Measurements from ENCODE around the gene DHCR7.
"Not testable (repeated sequence)": the region's sequence is repeated elsewhere in the genome, so short reads cannot be mapped to it uniquely, and the experiment has no call there.

DHCR7 gene

DNA sequence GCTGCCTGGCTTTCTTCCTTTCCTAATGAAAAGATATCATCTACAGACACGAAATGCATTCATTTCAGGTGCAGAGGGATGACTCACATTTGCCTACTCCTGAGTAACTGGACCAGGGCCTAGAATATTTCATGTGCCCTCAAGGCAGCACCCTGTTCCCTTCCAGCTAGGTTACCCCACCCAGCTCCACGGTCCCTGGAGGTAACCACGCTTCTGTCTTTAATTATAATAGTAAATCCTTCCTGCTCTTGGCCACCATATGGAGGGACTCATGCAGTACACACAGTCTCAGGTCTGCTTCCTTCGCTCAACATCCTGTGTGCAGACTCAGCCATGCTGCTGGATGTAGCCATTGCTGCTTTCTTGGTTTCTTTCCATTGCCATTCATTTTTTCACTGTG, 22.3 kb downstream of the DHCR7 start:
- in situ Hi-C loops (cut with MboI; ENCODE audit: low pct_unique_long_range_greater_than_20kb, low sequenced_read_pairs), result no loop called here
- DNase-seq, result no peak

- in situ Hi-C loops (cut with MboI; ENCODE audit: low pct_unique_long_range_greater_than_20kb, low sequenced_read_pairs), result no loop called here
- DNase-seq, result no peak
Measured at GRCh38 chr11:71425409-71425808, 22.8 kb downstream of the DHCR7 start.

GRCh38 chr11:71423181-71423790, 24.9 kb downstream of the DHCR7 start:
- DNase-seq, result no peak
- in situ Hi-C loops (cut with MboI; ENCODE audit: low pct_unique_long_range_greater_than_20kb, low sequenced_read_pairs), result no loop called here

DNA sequence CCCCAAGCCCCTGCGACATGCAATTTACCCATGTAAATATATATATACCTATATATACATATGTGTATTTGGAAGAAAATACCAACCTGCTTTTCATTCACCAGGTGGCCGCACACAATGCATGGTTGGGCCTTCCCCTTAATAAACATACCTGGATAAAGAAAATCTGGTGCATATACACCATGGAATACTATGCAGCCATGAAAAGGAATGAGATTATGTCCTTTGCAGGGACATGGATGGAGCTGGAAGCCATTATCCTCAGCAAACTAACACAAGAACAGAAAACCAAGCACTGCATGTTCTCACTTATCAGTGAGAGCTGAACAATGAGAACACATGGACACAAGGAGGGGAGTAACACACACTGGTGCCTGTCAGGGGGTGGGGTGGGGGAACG, 25.9 kb downstream of the DHCR7 start:
- DNase-seq; in situ Hi-C loops (cut with MboI; ENCODE audit: low pct_unique_long_range_greater_than_20kb, low sequenced_read_pairs): not testable (repeated sequence)

DNA sequence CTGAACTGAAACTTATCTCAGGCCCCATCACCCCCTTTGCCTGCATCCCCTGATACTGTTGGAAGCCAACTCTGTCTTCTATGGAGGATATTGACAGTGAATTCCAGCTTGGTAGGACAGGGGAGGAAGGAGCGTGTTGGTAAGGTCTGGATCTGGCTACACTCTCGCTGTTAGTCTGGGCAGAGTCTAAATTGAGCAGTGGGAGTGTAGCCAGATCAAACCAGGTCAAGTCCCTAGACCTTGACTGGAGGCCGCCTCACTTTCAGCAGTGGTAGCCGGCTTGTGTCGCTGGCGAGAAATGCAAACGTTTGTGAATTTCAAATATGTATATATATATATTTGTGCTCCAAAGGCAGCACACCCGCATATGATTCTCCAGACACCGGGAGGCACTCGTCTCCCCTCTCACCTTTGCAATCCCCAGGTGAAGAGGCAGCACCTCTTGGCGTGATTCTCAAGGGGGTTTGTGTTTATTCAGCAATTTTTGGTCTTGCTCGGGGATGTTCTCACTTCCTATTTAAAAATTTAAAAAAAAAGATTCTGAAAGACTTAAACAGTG, 26.7 kb downstream of the DHCR7 start:
- in situ Hi-C loops (cut with MboI; ENCODE audit: low pct_unique_long_range_greater_than_20kb, low sequenced_read_pairs), result no loop called here
- no peak for DNase-seq

DNA sequence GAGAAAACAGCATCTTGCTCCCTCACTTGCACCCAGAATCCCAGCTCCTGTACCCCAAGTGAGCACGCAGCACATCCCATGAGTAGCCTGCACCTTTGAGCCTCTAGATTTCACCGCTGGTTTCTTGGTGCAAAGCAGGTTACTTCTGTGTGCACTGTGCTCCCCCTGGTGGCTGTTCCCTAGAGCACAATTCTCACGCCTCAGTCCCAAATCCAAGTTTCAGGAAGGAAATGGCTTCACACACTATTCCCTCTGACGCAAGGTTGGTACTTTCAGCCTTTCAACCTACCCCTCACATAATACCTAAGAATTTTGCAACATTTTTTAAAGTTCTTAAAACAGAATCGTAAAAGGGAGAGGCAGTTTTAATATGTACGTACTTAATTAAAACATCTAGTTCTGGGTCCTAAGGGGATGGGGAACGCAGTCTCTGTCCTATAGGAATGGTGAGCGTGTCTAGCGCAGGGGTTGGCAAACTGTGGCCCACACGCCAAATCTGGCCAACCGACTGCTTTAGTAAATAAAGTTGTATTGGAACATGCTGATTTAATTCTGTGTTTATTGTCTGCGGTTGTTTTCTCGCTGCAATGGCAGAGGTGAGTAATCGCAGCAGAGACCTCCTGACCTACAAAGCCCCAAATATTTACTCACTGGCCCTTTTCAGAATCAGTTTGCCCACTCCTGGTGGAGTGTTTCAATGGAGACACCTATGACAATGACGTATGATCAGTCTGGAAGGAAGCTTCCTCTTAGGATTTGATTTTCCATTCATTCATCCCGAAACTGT, 27.5 kb downstream of the DHCR7 start:
- DNase-seq, result peak; percentile 66
- in situ Hi-C loops (cut with MboI; ENCODE audit: low pct_unique_long_range_greater_than_20kb, low sequenced_read_pairs), result no loop called here

DNA sequence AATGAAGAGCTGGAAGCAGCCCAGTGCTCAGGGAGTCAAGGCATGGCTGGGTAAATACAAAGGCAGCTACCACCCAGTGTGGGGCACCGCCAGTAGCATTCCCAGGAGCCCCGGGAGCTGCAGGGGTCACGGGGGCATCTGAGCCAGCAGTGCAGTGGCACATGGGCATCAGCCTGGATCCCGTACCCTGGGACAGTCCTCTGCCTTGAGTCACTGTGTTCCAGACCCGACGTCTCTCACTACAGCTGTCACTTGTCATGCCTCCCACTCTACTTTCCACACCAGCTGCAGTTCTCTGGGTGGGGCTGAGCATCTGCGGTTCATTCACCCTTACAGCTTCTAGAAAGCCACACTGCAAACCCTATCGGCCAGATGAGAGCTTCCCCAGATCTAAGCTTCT, 29.6 kb downstream of the DHCR7 start:
- in situ Hi-C loops (cut with MboI; ENCODE audit: low pct_unique_long_range_greater_than_20kb, low sequenced_read_pairs), result no loop called here
- DNase-seq, result no peak

DNA sequence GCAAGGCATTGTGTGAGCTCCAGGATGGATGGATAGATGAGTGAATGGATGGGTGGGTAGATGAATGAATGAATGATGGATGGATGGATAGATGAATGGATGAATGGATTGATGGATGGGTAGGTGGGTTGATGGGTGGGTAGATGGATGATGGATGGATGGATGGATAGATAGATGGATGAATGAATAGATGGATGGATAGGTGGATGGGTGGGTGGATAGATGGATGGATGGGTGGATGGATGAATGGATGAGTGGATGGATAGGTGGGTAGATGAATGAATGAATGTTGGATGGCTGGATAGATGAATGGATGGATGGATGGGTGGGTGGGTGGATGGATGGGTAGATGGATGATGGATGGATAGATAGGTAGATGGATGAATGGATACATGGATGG, 33.5 kb downstream of the DHCR7 start:
- in situ Hi-C loops (cut with MboI; ENCODE audit: low pct_unique_long_range_greater_than_20kb, low sequenced_read_pairs), result no loop called here
- no peak for DNase-seq

DNA sequence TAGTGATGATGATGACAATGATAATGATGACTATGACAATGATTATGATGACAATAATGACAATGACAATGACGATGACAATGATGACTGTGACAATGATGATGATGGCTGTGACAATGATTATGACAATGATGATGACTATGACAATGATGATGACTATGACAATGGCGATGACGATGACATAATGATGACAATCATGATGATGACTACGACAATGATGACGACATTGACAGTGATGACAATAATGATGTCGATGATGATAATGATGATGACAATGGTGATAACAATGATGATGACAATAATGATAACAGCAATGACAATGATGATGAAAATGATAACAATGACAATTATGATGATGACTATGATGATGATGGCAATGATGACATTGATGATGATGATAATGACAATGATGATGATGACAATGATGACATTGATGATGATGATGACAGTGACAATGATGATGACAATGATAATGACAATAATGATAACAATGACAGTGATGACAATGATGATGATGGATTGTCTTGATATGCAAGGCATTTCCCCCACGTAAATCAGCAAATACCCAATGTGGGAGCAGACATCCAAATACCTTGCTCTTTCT, 37.7 kb downstream of the DHCR7 start:
- DNase-seq, result no peak
- in situ Hi-C loops (cut with MboI; ENCODE audit: low pct_unique_long_range_greater_than_20kb, low sequenced_read_pairs), result no loop called here

DNA sequence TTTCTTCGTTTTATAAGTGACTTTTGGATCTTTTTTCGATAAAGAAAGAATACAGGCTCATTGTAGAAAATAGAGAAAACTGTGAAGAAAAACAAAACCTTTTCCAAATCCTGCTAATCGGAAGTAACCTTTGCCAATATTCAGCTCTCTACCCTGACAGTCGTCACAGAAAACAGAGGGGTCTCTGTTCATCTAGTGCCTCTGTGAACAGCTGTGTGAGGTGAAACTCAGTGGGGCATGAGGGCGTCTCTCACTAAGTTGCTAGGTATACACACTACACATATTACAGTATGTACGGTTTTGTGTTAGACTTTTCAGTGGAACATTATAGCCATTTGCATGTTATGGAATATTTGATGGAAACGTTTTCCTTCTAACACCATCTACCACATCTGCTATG, 39.4 kb downstream of the DHCR7 start:
- in situ Hi-C loops (cut with MboI; ENCODE audit: low pct_unique_long_range_greater_than_20kb, low sequenced_read_pairs), result no loop called here
- no peak for DNase-seq

GRCh38 chr11:71407356-71407755, 40.8 kb downstream of the DHCR7 start:
- DNase-seq, result no peak
- in situ Hi-C loops (cut with MboI; ENCODE audit: low pct_unique_long_range_greater_than_20kb, low sequenced_read_pairs), result no loop called here

- in situ Hi-C loops (cut with MboI; ENCODE audit: low pct_unique_long_range_greater_than_20kb, low sequenced_read_pairs), result no loop called here
- peak; percentile 40 for DNase-seq
Measured at GRCh38 chr11:71406681-71407080, 41.5 kb downstream of the DHCR7 start.

DNA sequence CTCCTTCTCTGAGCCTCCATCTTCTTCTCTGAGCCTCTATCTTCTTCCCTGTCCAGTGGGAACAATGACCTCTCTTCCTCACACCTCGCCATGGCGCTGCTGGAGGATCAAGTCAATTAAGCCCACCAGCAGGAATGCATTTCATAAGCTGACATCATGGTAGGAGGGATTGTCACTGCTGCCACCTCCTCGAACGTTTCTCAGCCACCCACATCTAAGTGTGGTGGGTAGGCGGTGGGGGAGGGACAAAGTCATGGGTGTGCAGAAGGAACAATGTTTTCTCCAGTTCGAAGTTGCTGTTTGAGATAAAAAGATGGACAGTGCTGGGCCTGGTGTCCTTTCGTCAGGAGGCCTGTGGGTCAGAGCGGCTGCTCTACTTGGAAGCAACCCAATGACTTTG, 44.0 kb downstream of the DHCR7 start:
- no peak for DNase-seq
- in situ Hi-C loops (cut with MboI; ENCODE audit: low pct_unique_long_range_greater_than_20kb, low sequenced_read_pairs), result no loop called here

GRCh38 chr11:71402878-71403277, 45.3 kb downstream of the DHCR7 start:
- no peak for DNase-seq
- in situ Hi-C loops (cut with MboI; ENCODE audit: low pct_unique_long_range_greater_than_20kb, low sequenced_read_pairs), result no loop called here

GRCh38 chr11:71400216-71400615, 48.0 kb downstream of the DHCR7 start:
- DNase-seq, result no peak
- in situ Hi-C loops (cut with MboI; ENCODE audit: low pct_unique_long_range_greater_than_20kb, low sequenced_read_pairs), result no loop called here

GRCh38 chr11:71399341-71399740, 48.9 kb downstream of the DHCR7 start:
- in situ Hi-C loops (cut with MboI; ENCODE audit: low pct_unique_long_range_greater_than_20kb, low sequenced_read_pairs), result no loop called here
- DNase-seq, result no peak

DNA sequence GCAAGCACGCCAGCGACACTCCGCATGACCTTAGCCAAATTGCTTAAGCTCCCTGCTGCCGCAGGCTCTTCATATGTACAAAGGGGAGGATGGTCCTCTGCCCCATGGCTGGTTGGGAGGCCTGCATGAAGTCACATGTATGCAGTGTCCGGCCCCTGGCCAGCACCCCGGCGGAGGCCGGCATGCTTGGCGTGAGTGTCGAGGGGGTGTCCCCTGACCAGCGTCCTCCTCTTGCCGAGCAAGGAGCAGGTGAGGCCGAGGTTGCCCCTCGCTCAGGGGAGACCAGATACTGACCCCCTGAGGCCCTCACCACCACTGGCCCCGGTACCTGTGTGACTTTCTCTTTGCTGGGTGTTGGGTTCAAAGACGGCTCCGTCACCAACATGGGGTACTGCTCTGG, 50.2 kb downstream of the DHCR7 start:
- in situ Hi-C loops (cut with MboI; ENCODE audit: low pct_unique_long_range_greater_than_20kb, low sequenced_read_pairs), result no loop called here

DNA sequence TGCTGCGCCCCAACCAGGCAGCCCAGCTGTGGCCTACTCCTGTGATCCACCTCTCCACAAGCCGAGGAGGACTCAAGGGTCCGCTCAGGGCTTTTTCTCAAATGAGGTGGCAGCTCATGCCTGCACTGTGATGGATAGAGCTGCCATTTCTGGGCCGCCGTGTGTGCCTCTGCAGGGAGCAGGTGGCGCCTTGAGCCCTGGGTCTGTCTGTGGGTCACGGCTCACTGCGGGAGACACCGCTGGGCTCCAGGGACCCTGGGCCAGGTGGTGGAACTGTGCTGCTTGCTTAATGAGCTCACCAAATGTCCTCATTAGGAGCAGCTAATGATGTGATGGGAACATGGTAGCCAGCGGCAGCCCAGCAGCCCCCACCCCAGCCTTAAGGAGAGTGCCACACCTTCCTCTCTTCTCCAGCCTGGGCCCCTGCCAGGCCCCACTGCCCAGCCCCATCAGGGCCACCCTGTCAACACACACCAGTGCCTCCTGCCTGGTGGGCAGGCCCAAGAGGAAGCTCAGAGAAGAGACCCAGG, 50.8 kb downstream of the DHCR7 start:
- in situ Hi-C loops (cut with MboI; ENCODE audit: low pct_unique_long_range_greater_than_20kb, low sequenced_read_pairs), result no loop called here
- DNase-seq, result no peak

More for the DNA sequence above, 50.2 kb downstream of the DHCR7 start:
- DNase-seq, result no peak

DNA sequence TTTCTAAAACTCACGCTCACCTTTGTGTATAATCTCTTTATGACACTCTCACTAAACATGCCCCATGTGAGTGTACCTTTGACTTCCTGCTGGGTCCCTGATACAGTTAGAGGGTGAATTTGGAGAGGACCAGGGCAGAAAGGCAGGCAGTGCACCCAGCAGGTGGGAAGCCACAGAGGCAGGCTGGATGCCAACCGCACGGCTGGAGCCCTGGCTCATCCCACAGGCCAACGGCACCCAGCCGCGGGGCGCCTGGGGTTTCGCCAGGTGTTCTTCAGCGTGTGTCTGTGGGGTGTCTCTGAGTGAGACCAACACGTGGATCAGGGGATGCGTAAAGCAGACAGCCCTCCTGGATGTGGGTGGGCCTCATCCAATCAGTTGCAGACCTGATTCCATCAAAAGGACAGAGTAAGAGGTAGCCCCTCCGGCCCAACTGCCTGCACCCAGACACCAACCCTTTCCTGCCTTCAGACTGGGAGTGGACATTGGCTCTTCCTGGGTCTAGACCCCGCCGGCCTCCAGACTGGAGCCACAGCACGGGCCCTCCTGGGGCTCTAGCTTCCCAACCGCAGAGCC, 51.6 kb downstream of the DHCR7 start:
- no peak for DNase-seq
- in situ Hi-C loops (cut with MboI; ENCODE audit: low pct_unique_long_range_greater_than_20kb, low sequenced_read_pairs), result no loop called here

- in situ Hi-C loops (cut with MboI; ENCODE audit: low pct_unique_long_range_greater_than_20kb, low sequenced_read_pairs), result no loop called here
- DNase-seq, result no peak
Measured at GRCh38 chr11:71395774-71396173, 52.4 kb downstream of the DHCR7 start.

Data from KBM-7 (cell line).